GM19468 (cell line): Measurements from ENCODE around the gene SH3GL3.

Experiments used
- ATAC-seq: cut with Tn5 transposase; IDR thresholded peaks from one replicate; pipeline ENCODE4 v1.9.1; 2021; ENCODE audit warnings: mild to moderate bottlenecking, moderate library complexity, moderate number of reproducible peaks; ENCODE audit not compliant: unreplicated experiment; ENCODE audit errors: extremely low read depth

Gene SH3GL3

GRCh38 chr15:83499476-83499875 lies 52.3 kb downstream of the SH3GL3 start:
- no peak for ATAC-seq

GRCh38 chr15:83503595-83504364 lies 56.6 kb downstream of the SH3GL3 start:
- ATAC-seq: no peak

GRCh38 chr15:83504365-83504764 lies 57.2 kb downstream of the SH3GL3 start:
- no peak for ATAC-seq

GRCh38 chr15:83510001-83510400 lies 62.9 kb downstream of the SH3GL3 start:
- no peak for ATAC-seq

- ATAC-seq: no peak
These were observed 65.3 kb downstream of the SH3GL3 start for GRCh38 chr15:83512459-83512858.

- no peak for ATAC-seq
These were observed 67.4 kb downstream of the SH3GL3 start for GRCh38 chr15:83514584-83514983.

- ATAC-seq: no peak
These were observed 68.0 kb downstream of the SH3GL3 start for GRCh38 chr15:83515164-83515563.

- no peak for ATAC-seq
These were observed 69.8 kb downstream of the SH3GL3 start for GRCh38 chr15:83516935-83517334.

GRCh38 chr15:83526319-83526718 lies 79.2 kb downstream of the SH3GL3 start:
- ATAC-seq: no peak

GRCh38 chr15:83533410-83533962 lies 86.3 kb downstream of the SH3GL3 start:
- ATAC-seq: no peak

- ATAC-seq: no peak
These were observed 90.5 kb downstream of the SH3GL3 start for GRCh38 chr15:83537606-83538005.

- ATAC-seq: no peak
These were observed 91.5 kb downstream of the SH3GL3 start for GRCh38 chr15:83538682-83539081.

GRCh38 chr15:83545804-83546511 lies 98.8 kb downstream of the SH3GL3 start:
- no peak for ATAC-seq

GRCh38 chr15:83546512-83546888 lies 99.4 kb downstream of the SH3GL3 start:
- no peak for ATAC-seq

- no peak for ATAC-seq
These were observed 100.0 kb downstream of the SH3GL3 start for GRCh38 chr15:83547168-83547567.

GRCh38 chr15:83549623-83550022 lies 102.5 kb downstream of the SH3GL3 start:
- no peak for ATAC-seq

- no peak for ATAC-seq
These were observed 107.4 kb downstream of the SH3GL3 start for GRCh38 chr15:83554558-83554957.

- no peak for ATAC-seq
These were observed 108.2 kb downstream of the SH3GL3 start for GRCh38 chr15:83555383-83555782.

GRCh38 chr15:83556068-83556467 lies 108.9 kb downstream of the SH3GL3 start:
- ATAC-seq: no peak

- ATAC-seq: no peak
These were observed 109.6 kb downstream of the SH3GL3 start for GRCh38 chr15:83556754-83557153.

GRCh38 chr15:83558146-83558545 lies 111.0 kb downstream of the SH3GL3 start:
- ATAC-seq: no peak
